ENCODE results near the gene GABBR2.

Gene GABBR2

DNA sequence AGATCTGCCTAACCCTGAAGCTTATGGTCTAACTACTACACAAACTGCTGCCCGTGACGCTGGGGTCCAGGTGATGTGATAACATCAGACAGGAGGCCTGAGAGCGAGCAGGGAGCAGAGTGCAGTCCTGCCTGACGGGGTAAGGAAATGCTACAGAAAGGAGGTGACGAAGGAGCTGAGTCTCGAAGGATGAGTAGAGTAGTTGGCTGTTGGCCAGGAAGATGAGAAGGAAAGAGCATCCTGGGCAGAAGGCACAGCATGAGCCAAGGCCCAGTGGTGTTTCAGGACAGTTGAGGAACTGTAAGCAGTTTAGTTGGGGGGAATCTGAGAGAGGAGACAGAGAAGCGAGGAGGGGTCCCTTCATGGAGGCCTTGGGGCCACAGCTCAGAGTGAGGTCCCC, 317.3 kb downstream of the GABBR2 start:
- Histone ChIP-seq H3K4me3 (ENCODE audit: low read length) (no peak overlapping the region), H3K79me2 (ENCODE audit: low read length) (no peaks in the 10 kb centered on the region), H2AFZ (ENCODE audit: low read depth, low read length) (no peak overlapping the region), H3K27ac (ENCODE audit: low read length) (no peak overlapping the region), H3K9me3 (ENCODE audit: insufficient read depth, low read length) (no peaks in the 10 kb centered on the region), H3K9ac (ENCODE audit: low read length) (no peak overlapping the region), H3K36me3 (replicated peaks; ENCODE audit: low read depth, low read length) (no peaks in the 10 kb centered on the region), H3K4me1 (ENCODE audit: low read length) (no peaks in the 10 kb centered on the region), H3K4me2 (ENCODE audit: low read length) (no peak overlapping the region), H4K20me1 (ENCODE audit: insufficient read depth, low read length) (no peaks in the 10 kb centered on the region), H3K27me3 (ENCODE audit: low read depth, low read length) (peaks cover 15% of the 10 kb centered on the region)
- no peak for TF ChIP-seq EZH2phosphoT487 (IDR thresholded peaks at IDR 0.05; ENCODE audit: low read depth)
- TF ChIP-seq, protein P1, sequence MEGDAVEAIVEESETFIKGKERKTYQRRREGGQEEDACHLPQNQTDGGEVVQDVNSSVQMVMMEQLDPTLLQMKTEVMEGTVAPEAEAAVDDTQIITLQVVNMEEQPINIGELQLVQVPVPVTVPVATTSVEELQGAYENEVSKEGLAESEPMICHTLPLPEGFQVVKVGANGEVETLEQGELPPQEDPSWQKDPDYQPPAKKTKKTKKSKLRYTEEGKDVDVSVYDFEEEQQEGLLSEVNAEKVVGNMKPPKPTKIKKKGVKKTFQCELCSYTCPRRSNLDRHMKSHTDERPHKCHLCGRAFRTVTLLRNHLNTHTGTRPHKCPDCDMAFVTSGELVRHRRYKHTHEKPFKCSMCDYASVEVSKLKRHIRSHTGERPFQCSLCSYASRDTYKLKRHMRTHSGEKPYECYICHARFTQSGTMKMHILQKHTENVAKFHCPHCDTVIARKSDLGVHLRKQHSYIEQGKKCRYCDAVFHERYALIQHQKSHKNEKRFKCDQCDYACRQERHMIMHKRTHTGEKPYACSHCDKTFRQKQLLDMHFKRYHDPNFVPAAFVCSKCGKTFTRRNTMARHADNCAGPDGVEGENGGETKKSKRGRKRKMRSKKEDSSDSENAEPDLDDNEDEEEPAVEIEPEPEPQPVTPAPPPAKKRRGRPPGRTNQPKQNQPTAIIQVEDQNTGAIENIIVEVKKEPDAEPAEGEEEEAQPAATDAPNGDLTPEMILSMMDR (IDR thresholded peaks at IDR 0.05; ENCODE audit: low read depth, low read length) = no peak

DNA sequence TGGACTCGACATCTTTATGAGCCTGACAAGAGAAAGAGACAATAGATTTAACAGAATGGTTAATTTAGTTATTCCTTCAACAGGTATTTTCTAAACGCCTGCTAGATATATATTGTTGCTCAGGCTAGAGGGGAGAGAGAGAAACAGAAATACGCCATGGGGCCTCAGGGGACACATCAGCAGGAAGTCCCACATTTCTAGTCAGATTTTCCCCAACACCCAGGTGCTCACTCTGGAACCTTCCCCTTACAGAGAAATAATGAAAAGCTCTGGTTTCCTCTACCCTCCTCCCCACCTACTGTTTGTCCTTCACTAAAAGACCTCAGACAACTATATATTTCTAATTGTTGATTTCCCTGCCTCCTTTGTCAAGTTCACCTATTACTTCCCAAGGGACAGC, 323.0 kb downstream of the GABBR2 start:
- Histone ChIP-seq H4K20me1 (ENCODE audit: insufficient read depth, low read length) (no peaks in the 10 kb centered on the region), H3K4me3 (ENCODE audit: low read length) (no peak overlapping the region), H3K4me2 (ENCODE audit: low read length) (no peak overlapping the region), H3K79me2 (ENCODE audit: low read length) (no peaks in the 10 kb centered on the region), H3K9me3 (ENCODE audit: insufficient read depth, low read length) (no peaks in the 10 kb centered on the region), H3K36me3 (replicated peaks; ENCODE audit: low read depth, low read length) (no peaks in the 10 kb centered on the region), H2AFZ (ENCODE audit: low read depth, low read length) (no peak overlapping the region), H3K27me3 (ENCODE audit: low read depth, low read length) (0 out of 2 replicates have a peak, but pooled peaks cover 3% of the 10 kb centered on the region), H3K27ac (ENCODE audit: low read length) (no peak overlapping the region), H3K9ac (ENCODE audit: low read length) (no peak overlapping the region), H3K4me1 (ENCODE audit: low read length) (peaks cover 17% of the 10 kb centered on the region)
- TF ChIP-seq, protein P1 (IDR thresholded peaks at IDR 0.05; ENCODE audit: low read depth, low read length) = no peak
- TF ChIP-seq EZH2phosphoT487 (IDR thresholded peaks at IDR 0.05; ENCODE audit: low read depth) = no peak

DNA sequence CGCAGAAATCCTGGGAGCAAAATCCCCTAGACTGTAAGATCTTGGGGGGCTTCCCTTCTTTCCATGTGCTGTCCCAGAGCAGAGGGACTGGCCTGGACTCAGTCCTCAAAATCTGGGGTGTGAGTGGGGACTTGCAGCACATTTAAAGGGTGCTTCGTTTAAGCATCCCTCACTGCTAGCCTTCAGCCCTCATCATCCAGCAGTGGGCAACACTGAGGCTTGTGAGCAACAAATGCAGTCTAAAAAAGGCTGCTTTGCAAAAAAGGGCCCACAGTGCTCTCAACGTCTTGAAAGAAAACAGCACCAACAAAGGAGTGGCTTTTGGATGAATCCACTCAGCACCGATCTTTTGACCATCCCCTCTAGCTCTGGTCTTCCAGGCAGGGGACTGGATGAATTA, 325.0 kb downstream of the GABBR2 start:
- Histone ChIP-seq H3K27me3 (ENCODE audit: low read depth, low read length) (no peaks in the 10 kb centered on the region), H3K4me2 (ENCODE audit: low read length) (no peak overlapping the region), H3K9me3 (ENCODE audit: insufficient read depth, low read length) (no peaks in the 10 kb centered on the region), H3K4me1 (ENCODE audit: low read length) (peaks cover 22% of the 10 kb centered on the region), H3K4me3 (ENCODE audit: low read length) (no peak overlapping the region), H2AFZ (ENCODE audit: low read depth, low read length) (no peak overlapping the region), H3K36me3 (replicated peaks; ENCODE audit: low read depth, low read length) (no peaks in the 10 kb centered on the region), H3K27ac (ENCODE audit: low read length) (no peak overlapping the region), H3K9ac (ENCODE audit: low read length) (no peak overlapping the region), H3K79me2 (ENCODE audit: low read length) (no peaks in the 10 kb centered on the region), H4K20me1 (ENCODE audit: insufficient read depth, low read length) (no peaks in the 10 kb centered on the region)
- TF ChIP-seq, protein P1 (IDR thresholded peaks at IDR 0.05; ENCODE audit: low read depth, low read length) = no peak
- TF ChIP-seq EZH2phosphoT487 (IDR thresholded peaks at IDR 0.05; ENCODE audit: low read depth) = no peak

DNA sequence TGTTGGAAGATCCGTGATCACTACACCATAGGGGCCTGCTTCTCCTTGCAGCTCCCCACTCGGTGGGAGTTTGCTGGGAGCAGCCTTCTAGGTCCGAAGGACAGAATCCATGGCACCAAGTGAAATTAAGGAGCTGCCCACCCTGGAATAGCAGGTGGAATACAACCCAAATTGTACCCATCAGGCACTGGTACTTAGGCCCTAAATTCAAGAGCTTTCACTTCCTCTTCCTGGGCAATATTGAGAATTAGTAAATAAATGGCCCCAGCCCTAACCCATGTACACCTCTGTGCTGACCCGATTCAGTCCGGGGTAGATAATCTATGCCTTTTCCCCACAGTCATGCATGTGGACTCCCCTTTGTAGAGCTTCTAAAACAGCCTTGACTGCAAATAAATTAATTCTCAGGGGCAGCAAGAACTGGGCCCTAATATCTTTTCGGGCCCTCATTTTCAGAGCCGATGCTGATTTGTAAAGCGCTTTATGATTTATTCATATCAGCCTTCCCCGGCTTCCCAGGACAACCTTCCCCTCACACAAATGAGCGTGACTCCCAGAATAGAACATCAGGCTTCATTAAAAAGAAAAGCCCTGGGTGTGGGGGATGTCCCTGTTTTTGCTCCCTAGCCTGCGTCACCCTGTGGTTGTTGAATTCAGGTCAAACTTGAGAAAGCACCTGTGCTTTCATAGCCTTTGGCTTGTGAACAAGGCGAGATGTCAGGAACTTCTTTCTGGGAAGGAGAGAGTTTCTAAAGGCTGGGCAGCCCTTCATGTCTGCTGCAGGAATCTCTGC, 327.2 kb downstream of the GABBR2 start:
- Histone ChIP-seq H3K36me3 (replicated peaks; ENCODE audit: low read depth, low read length) (no peaks in the 10 kb centered on the region), H2AFZ (ENCODE audit: low read depth, low read length) (no peak overlapping the region), H3K4me3 (ENCODE audit: low read length) (no peak overlapping the region), H3K4me2 (ENCODE audit: low read length) (no peak overlapping the region), H3K4me1 (ENCODE audit: low read length) (peaks cover 22% of the 10 kb centered on the region), H4K20me1 (ENCODE audit: insufficient read depth, low read length) (no peaks in the 10 kb centered on the region), H3K9me3 (ENCODE audit: insufficient read depth, low read length) (no peaks in the 10 kb centered on the region), H3K79me2 (ENCODE audit: low read length) (no peaks in the 10 kb centered on the region), H3K27me3 (ENCODE audit: low read depth, low read length) (no peaks in the 10 kb centered on the region), H3K9ac (ENCODE audit: low read length) (no peak overlapping the region), H3K27ac (ENCODE audit: low read length) (no peak overlapping the region)
- TF ChIP-seq, protein P1 (IDR thresholded peaks at IDR 0.05; ENCODE audit: low read depth, low read length) = no peak
- TF ChIP-seq EZH2phosphoT487 (IDR thresholded peaks at IDR 0.05; ENCODE audit: low read depth) = no peak

All from OCI-LY3 (cell line).